ENCODE data around the gene SRGAP2C. TPM values are rescaled to one million over a fixed set of nuclear protein-coding genes. Genes with fewer than 3 reads are reported as not detected.
"Not testable (repeated sequence)": the region's sequence is repeated elsewhere in the genome, so short reads cannot be mapped to it uniquely, and the experiment has no call there.

Gene SRGAP2C
- total RNA-seq: 10 to 100 TPM; 27.4 to 29.6 TPM

DNA sequence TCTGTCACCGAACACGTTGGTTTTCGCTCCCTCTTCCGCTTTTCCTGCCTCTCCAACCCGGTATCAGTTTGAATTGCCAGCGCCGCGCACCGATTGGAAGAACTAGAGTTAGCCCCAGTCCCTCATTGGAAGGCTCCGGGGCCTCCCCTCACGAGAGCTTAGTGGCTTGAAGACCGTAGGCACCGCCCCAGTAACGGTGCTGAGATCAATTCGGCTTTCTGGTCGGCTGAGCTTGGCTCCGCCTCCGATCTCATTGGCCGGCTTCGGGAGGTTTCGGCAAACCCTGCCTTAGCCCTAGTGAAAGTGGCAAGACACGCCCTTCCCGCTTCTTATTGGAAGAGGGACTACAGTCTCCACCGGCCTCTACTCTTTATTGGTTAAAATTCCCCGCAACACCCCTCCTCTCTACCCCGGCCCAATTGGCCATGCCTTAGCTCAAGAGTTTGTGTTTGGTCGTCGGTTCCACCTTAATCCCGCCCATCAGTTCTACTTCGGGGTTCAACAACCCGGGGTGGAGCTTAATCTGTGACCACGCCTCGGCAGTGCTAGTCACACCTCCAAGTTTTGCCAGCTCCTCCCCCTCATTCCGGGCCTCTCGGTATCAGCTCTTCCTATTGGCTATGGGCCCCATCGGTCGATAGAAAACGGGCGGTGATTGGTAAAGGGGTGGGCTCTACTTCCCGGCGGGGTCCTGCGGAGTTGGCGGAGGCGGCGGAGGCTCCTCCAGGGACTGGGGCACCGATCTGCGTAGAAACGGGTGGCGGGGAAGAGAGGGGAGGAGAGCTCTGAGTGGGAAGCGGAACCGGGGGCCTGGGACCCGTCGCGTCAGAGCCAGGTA lies at the start of gene SRGAP2C, which contains the start of gene FAM72B:
SRGAP2C (plus strand) TSS at position 686 of the 838 bp plus-strand sequence. CDS start 2,472 bp downstream, outside the sequence.
FAM72B (minus strand) TSS at position 51 of the 838 bp plus-strand sequence. CDS start 851 bp downstream, outside the sequence.
- POLR2A ChIA-PET; H3K36me3 Mint-ChIP-seq (ENCODE audit: low read depth); H3K27me3 Mint-ChIP-seq; H3K9me3 Mint-ChIP-seq; CTCF ChIA-PET; H3K4me1 Mint-ChIP-seq: not testable (repeated sequence)
- H3K27ac Mint-ChIP-seq: peak within 1 kb of the TSS; percentile 97
- H3K4me3 Mint-ChIP-seq: peak within 1 kb of the TSS; percentile 95
- peak; percentile 95 for DNase-seq

DNA sequence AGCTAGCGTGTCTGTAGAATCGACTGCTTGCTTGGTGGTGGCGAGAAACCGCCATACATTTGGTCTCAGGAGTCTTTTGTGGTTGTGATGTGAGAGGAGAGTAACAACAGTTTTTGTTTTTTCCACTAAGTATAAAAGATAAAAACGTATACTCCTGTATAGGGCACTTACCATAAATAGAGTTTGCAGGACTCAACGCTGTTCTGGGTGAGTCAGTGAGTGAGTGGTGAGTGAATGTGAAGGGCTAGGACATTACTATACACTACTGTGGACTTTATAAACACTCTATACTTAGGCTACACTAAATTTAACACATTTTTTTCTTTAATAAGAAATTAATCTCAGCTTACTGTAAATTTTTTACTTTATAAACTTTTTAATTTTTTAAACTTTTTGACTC lies 44.4 kb upstream of the SRGAP2C start:
- H3K4me1 Mint-ChIP-seq; H3K27me3 Mint-ChIP-seq; H3K27ac Mint-ChIP-seq; H3K4me3 Mint-ChIP-seq; DNase-seq; H3K36me3 Mint-ChIP-seq (ENCODE audit: low read depth); POLR2A ChIA-PET; H3K9me3 Mint-ChIP-seq; CTCF ChIA-PET: not testable (repeated sequence)

GRCh38 chr1:121148489-121149190 lies 36.1 kb upstream of the SRGAP2C start:
- H3K4me3 Mint-ChIP-seq; H3K36me3 Mint-ChIP-seq (ENCODE audit: low read depth); POLR2A ChIA-PET; DNase-seq; H3K4me1 Mint-ChIP-seq; H3K27me3 Mint-ChIP-seq; CTCF ChIA-PET; H3K27ac Mint-ChIP-seq; H3K9me3 Mint-ChIP-seq: not testable (repeated sequence)

DNA sequence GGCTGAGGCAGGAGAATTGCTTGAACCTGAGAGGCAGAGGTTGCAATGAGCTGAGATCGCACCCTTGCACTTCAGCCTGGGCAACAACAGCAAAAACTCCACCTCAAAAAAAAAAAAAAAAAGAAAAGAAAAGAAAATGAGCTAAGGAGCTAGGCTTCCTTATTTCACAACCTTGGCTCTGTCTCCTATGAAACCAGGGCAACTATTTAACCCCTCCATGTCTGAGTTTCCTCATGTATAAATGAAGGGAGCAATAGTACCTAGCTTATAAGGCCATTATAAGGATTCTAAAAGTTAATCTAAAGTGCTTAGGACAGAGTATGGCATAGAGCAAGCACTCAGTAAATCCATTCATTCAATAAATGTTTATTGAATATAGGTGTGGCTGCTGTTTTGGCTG lies 33.5 kb upstream of the SRGAP2C start:
- H3K4me3 Mint-ChIP-seq; POLR2A ChIA-PET; H3K36me3 Mint-ChIP-seq (ENCODE audit: low read depth); H3K27ac Mint-ChIP-seq; CTCF ChIA-PET; H3K27me3 Mint-ChIP-seq; DNase-seq; H3K4me1 Mint-ChIP-seq; H3K9me3 Mint-ChIP-seq: not testable (repeated sequence)

- H3K36me3 Mint-ChIP-seq (ENCODE audit: low read depth); H3K4me1 Mint-ChIP-seq; CTCF ChIA-PET; H3K27me3 Mint-ChIP-seq; POLR2A ChIA-PET; DNase-seq; H3K27ac Mint-ChIP-seq; H3K4me3 Mint-ChIP-seq; H3K9me3 Mint-ChIP-seq: not testable (repeated sequence)
These were observed 32.0 kb upstream of the SRGAP2C start for GRCh38 chr1:121152788-121153187.

- H3K9me3 Mint-ChIP-seq; H3K4me3 Mint-ChIP-seq; CTCF ChIA-PET; H3K4me1 Mint-ChIP-seq; H3K27ac Mint-ChIP-seq; DNase-seq; H3K36me3 Mint-ChIP-seq (ENCODE audit: low read depth); H3K27me3 Mint-ChIP-seq; POLR2A ChIA-PET: not testable (repeated sequence)
These were observed 30.0 kb upstream of the SRGAP2C start for GRCh38 chr1:121154811-121155210.

- H3K36me3 Mint-ChIP-seq (ENCODE audit: low read depth); POLR2A ChIA-PET; H3K27ac Mint-ChIP-seq; H3K4me3 Mint-ChIP-seq; H3K9me3 Mint-ChIP-seq; DNase-seq; CTCF ChIA-PET; H3K27me3 Mint-ChIP-seq; H3K4me1 Mint-ChIP-seq: not testable (repeated sequence)
These were observed 29.0 kb upstream of the SRGAP2C start for GRCh38 chr1:121155671-121156358.

DNA sequence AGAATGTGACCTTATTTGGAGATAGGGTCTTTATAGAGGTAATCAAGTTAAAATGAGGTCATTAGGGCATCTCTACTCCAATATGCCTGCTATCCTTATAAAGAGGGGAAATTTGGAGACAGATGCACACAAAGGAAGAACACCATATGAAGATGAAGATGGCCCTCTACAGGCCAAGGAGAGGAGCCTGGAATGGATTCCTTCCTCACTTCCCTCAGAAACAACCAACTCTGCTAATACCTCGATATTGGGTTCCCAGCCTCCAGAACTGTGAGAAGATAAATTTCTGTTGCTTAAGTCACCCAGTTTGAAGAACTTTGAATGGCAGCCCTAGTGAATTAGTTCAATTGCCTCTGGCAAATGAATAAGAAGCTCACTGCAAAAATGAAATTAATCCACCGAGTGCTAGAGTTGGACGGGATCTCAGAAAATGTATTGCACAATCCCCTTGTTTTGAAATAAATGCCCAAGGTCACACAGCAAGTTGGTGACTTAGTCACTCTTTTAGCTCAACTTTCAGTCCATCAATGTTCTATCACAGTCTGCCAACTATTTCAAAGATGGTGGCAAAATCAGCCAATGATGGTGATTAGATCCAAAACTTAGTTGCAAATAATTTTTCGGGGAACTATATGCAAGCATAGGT lies 27.7 kb upstream of the SRGAP2C start:
- H3K27ac Mint-ChIP-seq; H3K36me3 Mint-ChIP-seq (ENCODE audit: low read depth); DNase-seq; H3K9me3 Mint-ChIP-seq; H3K4me1 Mint-ChIP-seq; CTCF ChIA-PET; POLR2A ChIA-PET; H3K4me3 Mint-ChIP-seq; H3K27me3 Mint-ChIP-seq: not testable (repeated sequence)

GRCh38 chr1:121157609-121158008 lies 27.2 kb upstream of the SRGAP2C start:
- H3K27ac Mint-ChIP-seq; H3K4me1 Mint-ChIP-seq; CTCF ChIA-PET; DNase-seq; POLR2A ChIA-PET; H3K4me3 Mint-ChIP-seq; H3K9me3 Mint-ChIP-seq; H3K27me3 Mint-ChIP-seq; H3K36me3 Mint-ChIP-seq (ENCODE audit: low read depth): not testable (repeated sequence)

- H3K4me3 Mint-ChIP-seq; CTCF ChIA-PET; H3K36me3 Mint-ChIP-seq (ENCODE audit: low read depth); H3K9me3 Mint-ChIP-seq; H3K27me3 Mint-ChIP-seq; H3K4me1 Mint-ChIP-seq; POLR2A ChIA-PET; DNase-seq; H3K27ac Mint-ChIP-seq: not testable (repeated sequence)
These were observed 24.7 kb upstream of the SRGAP2C start for GRCh38 chr1:121160118-121160517.

GRCh38 chr1:121161199-121161901 lies 23.4 kb upstream of the SRGAP2C start:
- DNase-seq; POLR2A ChIA-PET; H3K9me3 Mint-ChIP-seq; H3K27ac Mint-ChIP-seq; H3K27me3 Mint-ChIP-seq; H3K4me1 Mint-ChIP-seq; H3K36me3 Mint-ChIP-seq (ENCODE audit: low read depth); CTCF ChIA-PET; H3K4me3 Mint-ChIP-seq: not testable (repeated sequence)

DNA sequence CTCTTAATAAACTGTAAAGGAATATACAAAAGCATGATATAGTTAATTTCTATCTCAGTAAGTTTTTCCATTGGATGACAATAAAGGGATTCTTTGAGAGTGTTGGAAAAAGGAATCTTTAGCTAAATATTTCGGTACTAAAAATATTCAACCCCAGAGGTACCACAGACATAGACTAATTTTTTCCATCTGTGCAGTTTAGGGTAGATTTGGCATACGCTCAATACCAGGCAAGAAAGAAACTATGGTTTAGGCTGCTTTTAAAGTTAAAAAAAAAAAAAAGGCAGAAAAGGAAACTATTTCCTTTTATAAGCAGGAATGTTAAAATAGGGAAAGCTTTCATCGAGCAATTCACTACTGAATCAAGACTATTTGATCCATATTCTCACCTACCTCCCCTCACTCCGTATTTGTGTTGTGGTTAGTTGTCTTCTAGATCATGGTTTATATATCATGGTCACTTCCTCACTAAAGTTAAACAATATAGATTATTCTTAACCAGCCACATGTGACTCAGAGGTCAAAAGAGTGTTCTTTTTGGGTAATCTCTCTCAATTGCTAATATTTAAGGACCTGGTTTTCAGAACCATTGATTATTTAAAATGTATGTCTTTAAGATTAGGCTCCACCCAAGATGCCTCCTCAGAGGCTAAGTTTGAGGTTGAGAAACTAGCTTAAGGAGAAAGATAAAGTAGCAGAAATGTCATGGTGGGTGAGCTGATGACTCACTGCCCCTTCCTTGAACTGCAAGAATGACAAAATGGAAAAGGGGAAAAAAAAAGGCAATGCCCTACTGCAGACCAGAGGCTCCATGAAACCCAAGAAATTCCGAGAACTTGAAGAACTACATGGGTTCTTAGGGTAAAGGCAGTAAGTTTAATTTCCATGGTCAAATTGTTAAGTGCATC lies 20.7 kb upstream of the SRGAP2C start:
- not testable (repeated sequence) for DNase-seq

More for the DNA sequence above, 20.7 kb upstream of the SRGAP2C start:
- H3K36me3 Mint-ChIP-seq (ENCODE audit: low read depth); H3K27me3 Mint-ChIP-seq; H3K4me1 Mint-ChIP-seq; H3K27ac Mint-ChIP-seq; H3K4me3 Mint-ChIP-seq; POLR2A ChIA-PET; H3K9me3 Mint-ChIP-seq; CTCF ChIA-PET: not testable (repeated sequence)
